C4-2B (cell line): ENCODE data around the gene COG5.

Experiments
- ZFX ChIP-seq: fragments of 450-650 bp; IDR thresholded peaks from 2 replicates; pipeline ENCODE4 v1.6.1; 2017
- TF ChIP-seq, protein P1 (sequence below): fragments of 450-650 bp; conservative IDR thresholded peaks from 2 replicates; pipeline ENCODE4 v1.5.1; 2017; ENCODE audit warnings: mild to moderate bottlenecking

DNA sequence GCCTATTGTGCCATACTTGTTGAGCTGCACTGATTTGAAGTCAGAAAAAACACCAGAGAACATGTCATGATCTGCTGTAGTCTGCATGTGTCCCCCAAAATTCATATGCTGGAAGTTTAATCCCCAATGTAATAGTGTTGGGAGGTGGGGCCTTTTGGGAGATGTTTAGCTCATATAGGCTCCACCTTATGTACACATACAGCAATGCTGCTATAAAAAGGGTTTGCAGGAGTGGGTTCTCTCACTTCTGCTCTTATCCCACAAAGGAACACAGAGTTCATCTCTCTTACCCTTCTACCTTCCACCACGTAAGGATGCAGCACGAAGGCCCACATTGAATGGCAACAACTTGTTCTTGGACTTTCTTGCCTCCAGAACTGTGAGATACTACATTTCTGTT lies 70.8 kb downstream of the COG5 start:
- TF ChIP-seq, protein P1, sequence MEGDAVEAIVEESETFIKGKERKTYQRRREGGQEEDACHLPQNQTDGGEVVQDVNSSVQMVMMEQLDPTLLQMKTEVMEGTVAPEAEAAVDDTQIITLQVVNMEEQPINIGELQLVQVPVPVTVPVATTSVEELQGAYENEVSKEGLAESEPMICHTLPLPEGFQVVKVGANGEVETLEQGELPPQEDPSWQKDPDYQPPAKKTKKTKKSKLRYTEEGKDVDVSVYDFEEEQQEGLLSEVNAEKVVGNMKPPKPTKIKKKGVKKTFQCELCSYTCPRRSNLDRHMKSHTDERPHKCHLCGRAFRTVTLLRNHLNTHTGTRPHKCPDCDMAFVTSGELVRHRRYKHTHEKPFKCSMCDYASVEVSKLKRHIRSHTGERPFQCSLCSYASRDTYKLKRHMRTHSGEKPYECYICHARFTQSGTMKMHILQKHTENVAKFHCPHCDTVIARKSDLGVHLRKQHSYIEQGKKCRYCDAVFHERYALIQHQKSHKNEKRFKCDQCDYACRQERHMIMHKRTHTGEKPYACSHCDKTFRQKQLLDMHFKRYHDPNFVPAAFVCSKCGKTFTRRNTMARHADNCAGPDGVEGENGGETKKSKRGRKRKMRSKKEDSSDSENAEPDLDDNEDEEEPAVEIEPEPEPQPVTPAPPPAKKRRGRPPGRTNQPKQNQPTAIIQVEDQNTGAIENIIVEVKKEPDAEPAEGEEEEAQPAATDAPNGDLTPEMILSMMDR: no peak
- TF ChIP-seq ZFX: no peak
